ENCODE data around the gene STARD4.

STARD4 gene

DNA sequence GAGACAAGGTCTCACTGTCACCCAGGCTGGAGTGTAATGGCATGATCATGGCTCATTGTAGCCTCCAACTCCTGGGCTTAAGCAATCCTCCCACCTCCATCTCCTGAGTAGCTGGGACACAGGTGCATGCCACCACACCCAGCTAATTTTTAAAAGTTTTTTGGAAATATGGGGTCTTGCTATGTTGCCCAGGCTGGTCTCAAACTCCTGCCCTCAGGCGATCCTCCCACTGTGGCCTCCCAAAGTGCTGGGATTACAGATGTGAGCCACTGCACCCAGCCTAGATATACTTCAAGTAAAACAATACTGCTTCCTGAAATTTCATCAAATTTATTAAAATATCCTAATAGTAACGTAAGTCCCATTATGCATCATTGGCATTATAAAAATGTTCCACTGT is 33.4 kb downstream of the STARD4 start:
- peaks cover 5% of the 10 kb centered on the region for H3K4me1 Mint-ChIP-seq
- TF ChIP-seq, protein P1, sequence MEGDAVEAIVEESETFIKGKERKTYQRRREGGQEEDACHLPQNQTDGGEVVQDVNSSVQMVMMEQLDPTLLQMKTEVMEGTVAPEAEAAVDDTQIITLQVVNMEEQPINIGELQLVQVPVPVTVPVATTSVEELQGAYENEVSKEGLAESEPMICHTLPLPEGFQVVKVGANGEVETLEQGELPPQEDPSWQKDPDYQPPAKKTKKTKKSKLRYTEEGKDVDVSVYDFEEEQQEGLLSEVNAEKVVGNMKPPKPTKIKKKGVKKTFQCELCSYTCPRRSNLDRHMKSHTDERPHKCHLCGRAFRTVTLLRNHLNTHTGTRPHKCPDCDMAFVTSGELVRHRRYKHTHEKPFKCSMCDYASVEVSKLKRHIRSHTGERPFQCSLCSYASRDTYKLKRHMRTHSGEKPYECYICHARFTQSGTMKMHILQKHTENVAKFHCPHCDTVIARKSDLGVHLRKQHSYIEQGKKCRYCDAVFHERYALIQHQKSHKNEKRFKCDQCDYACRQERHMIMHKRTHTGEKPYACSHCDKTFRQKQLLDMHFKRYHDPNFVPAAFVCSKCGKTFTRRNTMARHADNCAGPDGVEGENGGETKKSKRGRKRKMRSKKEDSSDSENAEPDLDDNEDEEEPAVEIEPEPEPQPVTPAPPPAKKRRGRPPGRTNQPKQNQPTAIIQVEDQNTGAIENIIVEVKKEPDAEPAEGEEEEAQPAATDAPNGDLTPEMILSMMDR (IDR thresholded peaks at IDR 0.05) = no peak
- H3K27me3 Mint-ChIP-seq (ENCODE audit: low read depth, poor library complexity) = peaks cover 4% of the 10 kb centered on the region
- DNase-seq = no peak
- H3K4me3 Mint-ChIP-seq = no peak overlapping the region
- H3K36me3 Mint-ChIP-seq (ENCODE audit: low read depth) = no peaks in the 10 kb centered on the region
- no peaks in the 10 kb centered on the region for H3K9me3 Mint-ChIP-seq
- H3K27ac Mint-ChIP-seq = no peak overlapping the region

GRCh38 chr5:111478266-111478665 is 34.1 kb downstream of the STARD4 start:
- Mint-ChIP-seq H3K9me3 (no peaks in the 10 kb centered on the region), H3K36me3 (ENCODE audit: low read depth) (no peaks in the 10 kb centered on the region), H3K4me3 (no peak overlapping the region), H3K4me1 (peaks cover 5% of the 10 kb centered on the region), H3K27ac (no peak overlapping the region), H3K27me3 (ENCODE audit: low read depth, poor library complexity) (peaks cover 4% of the 10 kb centered on the region)
- TF ChIP-seq, protein P1 (IDR thresholded peaks at IDR 0.05) = no peak
- no peak for DNase-seq

- peaks cover 3% of the 10 kb centered on the region for H3K27me3 Mint-ChIP-seq (ENCODE audit: low read depth, poor library complexity)
- no peak overlapping the region for H3K4me3 Mint-ChIP-seq
- no peaks in the 10 kb centered on the region for H3K36me3 Mint-ChIP-seq (ENCODE audit: low read depth)
- no peak overlapping the region for H3K27ac Mint-ChIP-seq
- DNase-seq = no peak
- H3K4me1 Mint-ChIP-seq = peaks cover 5% of the 10 kb centered on the region
- TF ChIP-seq, protein P1 (IDR thresholded peaks at IDR 0.05) = no peak
- peaks cover 3% of the 10 kb centered on the region for H3K9me3 Mint-ChIP-seq
Measured at GRCh38 chr5:111472579-111472978, 39.8 kb downstream of the STARD4 start.

DNA sequence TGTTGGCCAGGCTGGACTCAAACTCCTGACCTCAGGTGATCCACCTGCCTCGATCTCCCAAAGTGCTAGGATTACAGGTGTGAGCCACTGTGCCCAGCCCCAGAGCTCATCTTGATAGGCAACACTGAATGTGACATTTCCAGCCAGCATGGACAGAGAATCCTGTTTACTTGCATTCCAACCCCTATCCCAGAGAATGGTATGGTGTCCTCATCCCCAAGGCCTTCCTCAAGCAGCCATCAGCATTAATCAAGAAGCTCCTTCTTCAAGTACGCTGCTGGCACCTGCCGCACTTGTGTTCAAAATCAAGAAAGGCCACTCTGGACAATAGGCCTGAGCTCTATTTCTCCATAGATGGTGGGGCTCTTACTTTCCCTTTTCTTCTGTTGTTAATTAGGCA is 40.2 kb downstream of the STARD4 start:
- Mint-ChIP-seq H3K27ac (no peak overlapping the region), H3K27me3 (ENCODE audit: low read depth, poor library complexity) (peaks cover 3% of the 10 kb centered on the region), H3K36me3 (ENCODE audit: low read depth) (no peaks in the 10 kb centered on the region), H3K4me3 (no peak overlapping the region), H3K9me3 (peaks cover 3% of the 10 kb centered on the region), H3K4me1 (peaks cover 5% of the 10 kb centered on the region)
- TF ChIP-seq, protein P1 (IDR thresholded peaks at IDR 0.05) = no peak
- no peak for DNase-seq

GRCh38 chr5:111469903-111470302 is 42.4 kb downstream of the STARD4 start:
- Mint-ChIP-seq H3K4me1 (peaks cover 5% of the 10 kb centered on the region), H3K27me3 (ENCODE audit: low read depth, poor library complexity) (peaks cover 3% of the 10 kb centered on the region), H3K4me3 (no peak overlapping the region), H3K9me3 (peaks cover 9% of the 10 kb centered on the region), H3K27ac (no peak overlapping the region), H3K36me3 (ENCODE audit: low read depth) (no peaks in the 10 kb centered on the region)
- TF ChIP-seq, protein P1 (IDR thresholded peaks at IDR 0.05) = no peak
- no peak for DNase-seq

DNA sequence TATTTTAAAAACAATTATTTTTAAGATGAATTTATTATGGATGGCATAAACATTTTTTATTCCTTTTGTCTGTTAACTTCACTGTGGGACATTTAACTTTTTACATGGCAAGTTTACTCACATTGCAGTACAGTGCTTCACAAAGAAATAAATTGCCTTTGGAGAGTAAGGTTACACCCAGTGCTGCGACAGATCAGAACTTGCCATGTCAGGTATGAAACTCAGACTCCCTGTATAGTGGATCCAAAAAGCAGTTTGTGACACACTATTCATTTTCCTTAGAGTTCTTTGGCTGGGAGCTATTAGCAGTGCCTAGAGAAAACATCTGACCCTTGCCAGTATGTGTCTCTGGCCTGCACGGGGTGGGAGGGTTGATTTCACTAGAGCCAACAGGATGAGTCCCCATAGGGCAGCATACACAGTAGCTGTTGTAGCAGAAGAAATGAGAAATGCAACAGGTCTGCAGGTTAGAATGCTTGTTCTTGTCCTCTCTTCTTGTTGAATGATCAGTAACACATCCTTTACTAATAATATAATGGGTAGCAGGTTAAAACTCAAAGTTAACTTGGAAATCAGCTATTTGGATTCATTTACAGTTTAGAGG is 42.9 kb downstream of the STARD4 start:
- H3K36me3 Mint-ChIP-seq (ENCODE audit: low read depth) = no peaks in the 10 kb centered on the region
- peaks cover 3% of the 10 kb centered on the region for H3K27me3 Mint-ChIP-seq (ENCODE audit: low read depth, poor library complexity)
- H3K4me3 Mint-ChIP-seq = no peak overlapping the region
- peaks cover 5% of the 10 kb centered on the region for H3K4me1 Mint-ChIP-seq
- DNase-seq = no peak
- H3K27ac Mint-ChIP-seq = no peak overlapping the region
- peaks cover 11% of the 10 kb centered on the region for H3K9me3 Mint-ChIP-seq
- TF ChIP-seq, protein P1 (IDR thresholded peaks at IDR 0.05) = no peak
